ENCODE results near the gene FBXO15.

DNA sequence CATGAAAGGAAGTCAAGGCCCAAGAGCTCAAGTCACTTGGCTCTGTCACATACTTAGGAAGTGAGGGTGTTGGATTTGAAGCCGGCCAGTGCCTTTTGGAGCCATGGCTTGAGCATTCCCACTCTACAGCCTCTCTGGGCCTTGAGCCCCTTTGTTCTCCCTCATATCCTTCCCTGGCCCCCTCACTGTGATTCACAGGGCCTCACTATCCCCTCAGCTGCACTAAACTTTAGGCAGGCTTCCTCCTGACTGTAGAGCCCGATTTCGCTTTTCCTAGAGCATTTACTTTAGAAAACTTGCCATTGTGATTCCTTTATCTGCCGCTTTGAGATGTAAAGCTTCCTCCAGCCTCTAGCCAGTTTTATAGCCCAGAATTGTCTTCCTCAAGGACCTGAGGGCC lies 107.6 kb downstream of the FBXO15 start:
- no peak for TF ChIP-seq CTCF (conservative IDR thresholded peaks at IDR 0.05 in 1 of 2, IDR thresholded peaks at IDR 0.05 in 1 of 2; ENCODE audit: low read depth in 1 of 2, low read length in 2 of 2)
- TF ChIP-seq EZH2 (IDR thresholded peaks at IDR 0.05; ENCODE audit: low read length, missing control alignments): no peak

Measured in fibroblast of lung (primary cell).